Adrenal gland (tissue), 12 donors: ENCODE data around the gene SMIM28. TPM values are rescaled to one million over a fixed set of nuclear protein-coding genes. Genes with fewer than 3 reads are reported as not detected.

Source experiments
- DNase-seq, 7 donors: peaks; one replicate each; pipeline ENCODE4 v3.0.0-alpha.2; 2019 to 2020
- H3K27ac ChIP-seq, 5 donors: fragments of 200-600 bp; sonication (generic) in 4 of 5; 1 replicate in 3 of 5; 2 replicates in 2 of 5; pipeline versions ENCODE4 v1.5.1 to v1.8.0; 2016 to 2020; ENCODE audit warnings: mild to moderate bottlenecking in 1 of 5
- H3K27me3 ChIP-seq: fragments of 200-600 bp; 2 replicates; pipeline ENCODE4 v1.8.0; 2021
- H3K36me3 ChIP-seq, 2 donors: fragments of 200-600 bp; replicated peaks in 1 of 2; 1 replicate in 1 of 2; 2 replicates in 1 of 2; pipeline versions ENCODE4 v1.5.1 to v1.8.0; 2018 to 2022
- H3K4me1 ChIP-seq, 2 donors: fragments of 200-600 bp; replicated peaks in 1 of 2; 1 replicate in 1 of 2; 2 replicates in 1 of 2; pipeline versions ENCODE4 v1.5.1 to v1.8.0; 2018 to 2021
- H3K4me3 ChIP-seq, 4 donors: fragments of 200-600 bp; sonication (generic) in 3 of 4; one replicate each; pipeline ENCODE4 v1.5.1; 2016 to 2018
- H3K9me3 ChIP-seq, 3 donors: fragments of 200-600 bp; sonication (generic) in 1 of 3; replicated peaks in 1 of 3; 1 replicate in 2 of 3; 2 replicates in 1 of 3; pipeline versions ENCODE4 v1.5.1 to v1.8.0; 2016 to 2021
- POLR2A ChIP-seq, 2 donors: fragments of 450-650 bp; IDR thresholded peaks; one replicate each; pipeline ENCODE4 v1.6.1; 2017; ENCODE audit warnings: antibody characterized with exemption in 2 of 2, mild to moderate bottlenecking in 2 of 2, moderate library complexity in 1 of 2
- WGBS, 4 donors: extraction: QIAGEN DNeasy Blood & Tissue Kit in 2 of 4; methylation state at CpG; one replicate each; pipeline versions ENCODE4 v1.1.5 to v1.1.7; 2013 to 2017; 5-methylcytosine and 5-hydroxymethylcytosine counted together
- intact Hi-C, 2 donors: fragments of 100-400 bp; cut with DNase I; formaldehyde crosslinking; loops; one replicate each; pipeline versions ENCODE4 v1.14.1 to v1.15.0; 2022 to 2023
- polyA plus RNA-seq, 3 donors: library from polyadenylated mRNA; stranded (reverse); fragments of 200-250 nt in 2 of 3; fragments of 350-450 nt in 1 of 3; fragmentation: Illumina TruSeq in 1 of 3; extraction: RNeasy Lipid Tissue Mini Kit (QIAGEN cat#74804) in 1 of 3; gene quantifications; one replicate each; pipeline ENCODE4 v1.2.3, GENCODE V29; 2013 to 2014
- total RNA-seq, 9 donors: library from RNA; depleted of rRNA in 4 of 9; stranded (reverse); fragments of >200 nt in 4 of 9; fragments of 120-200 nt in 1 of 9; fragmentation: NEBNext Ultra II Directional in 1 of 9; extraction: Animal tissue kit (Norgen Biotek cat#: 25700) in 1 of 9; gene quantifications; one replicate each; pipeline versions ENCODE4 v1.1.0 to v1.2.4, GENCODE V29; 2013 to 2023
- TF ChIP-seq, protein P1 (sequence below), 6 experiments: fragments of 450-650 bp in 4 of 6; fragments of 200-600 bp in 2 of 6; sonication (generic) in 1 of 6; IDR thresholded peaks; 1 replicate in 5 of 6; 2 replicates in 1 of 6; pipeline versions ENCODE4 v1.5.1 to v1.8.0; 2016 to 2021; ENCODE audit warnings: antibody characterized with exemption in 6 of 6, mild to moderate bottlenecking in 2 of 6, moderate library complexity in 1 of 6
- donor health status: healthy with polysubstance abuse.
- donor health status: Bipolar disorder and iron deficiency.
- donor health status: DM: yes; HTN: yes; CAD: no.
- donor health status: DM: no; HTN: no; CAD: no.
- donor health status: DM: no; HTN: no; CAD: no.
- donor health status: DM: yes; HTN: yes; CAD: no.

SMIM28 gene
- total and polyA plus RNA-seq, 12 donors = not detected

DNA sequence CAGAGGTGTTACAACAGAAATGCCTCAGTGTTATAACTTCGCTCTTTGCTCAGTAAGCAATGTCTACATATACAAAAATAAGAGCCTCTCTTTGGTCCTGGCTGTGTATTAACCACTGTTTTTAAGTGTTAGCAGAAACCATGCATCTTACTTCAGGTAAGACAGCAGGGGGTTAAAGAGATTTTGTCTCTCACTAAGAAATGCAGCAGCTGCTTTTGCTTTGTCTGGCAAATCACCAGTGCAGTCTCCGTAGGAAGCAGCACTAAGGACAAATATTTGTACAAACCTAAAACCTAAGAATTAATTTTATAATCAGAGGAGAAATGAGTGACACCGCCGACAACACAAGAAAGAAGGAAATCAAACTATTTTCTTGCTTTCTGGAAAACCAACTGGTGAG, 758 bp downstream of the SMIM28 start:
- no peak for TF ChIP-seq POLR2A (IDR thresholded peaks at IDR 0.05)
- TF ChIP-seq, protein P1, sequence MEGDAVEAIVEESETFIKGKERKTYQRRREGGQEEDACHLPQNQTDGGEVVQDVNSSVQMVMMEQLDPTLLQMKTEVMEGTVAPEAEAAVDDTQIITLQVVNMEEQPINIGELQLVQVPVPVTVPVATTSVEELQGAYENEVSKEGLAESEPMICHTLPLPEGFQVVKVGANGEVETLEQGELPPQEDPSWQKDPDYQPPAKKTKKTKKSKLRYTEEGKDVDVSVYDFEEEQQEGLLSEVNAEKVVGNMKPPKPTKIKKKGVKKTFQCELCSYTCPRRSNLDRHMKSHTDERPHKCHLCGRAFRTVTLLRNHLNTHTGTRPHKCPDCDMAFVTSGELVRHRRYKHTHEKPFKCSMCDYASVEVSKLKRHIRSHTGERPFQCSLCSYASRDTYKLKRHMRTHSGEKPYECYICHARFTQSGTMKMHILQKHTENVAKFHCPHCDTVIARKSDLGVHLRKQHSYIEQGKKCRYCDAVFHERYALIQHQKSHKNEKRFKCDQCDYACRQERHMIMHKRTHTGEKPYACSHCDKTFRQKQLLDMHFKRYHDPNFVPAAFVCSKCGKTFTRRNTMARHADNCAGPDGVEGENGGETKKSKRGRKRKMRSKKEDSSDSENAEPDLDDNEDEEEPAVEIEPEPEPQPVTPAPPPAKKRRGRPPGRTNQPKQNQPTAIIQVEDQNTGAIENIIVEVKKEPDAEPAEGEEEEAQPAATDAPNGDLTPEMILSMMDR (IDR thresholded peaks at IDR 0.05) = no peak
- Histone ChIP-seq H3K4me3 (no peak overlapping the region), H3K4me1 (no peaks in the 10 kb centered on the region), H3K27me3 (no peaks in the 10 kb centered on the region), H3K36me3 (no peaks in the 10 kb centered on the region), H3K27ac (no peak overlapping the region), H3K9me3 (no peaks in the 10 kb centered on the region)
- intact Hi-C loops = no loop called here
- WGBS, 4 donors = 69 to 90% (median 78%) methylated on average over 4 of the region's 4 CpGs
- DNase-seq = no peak

DNA sequence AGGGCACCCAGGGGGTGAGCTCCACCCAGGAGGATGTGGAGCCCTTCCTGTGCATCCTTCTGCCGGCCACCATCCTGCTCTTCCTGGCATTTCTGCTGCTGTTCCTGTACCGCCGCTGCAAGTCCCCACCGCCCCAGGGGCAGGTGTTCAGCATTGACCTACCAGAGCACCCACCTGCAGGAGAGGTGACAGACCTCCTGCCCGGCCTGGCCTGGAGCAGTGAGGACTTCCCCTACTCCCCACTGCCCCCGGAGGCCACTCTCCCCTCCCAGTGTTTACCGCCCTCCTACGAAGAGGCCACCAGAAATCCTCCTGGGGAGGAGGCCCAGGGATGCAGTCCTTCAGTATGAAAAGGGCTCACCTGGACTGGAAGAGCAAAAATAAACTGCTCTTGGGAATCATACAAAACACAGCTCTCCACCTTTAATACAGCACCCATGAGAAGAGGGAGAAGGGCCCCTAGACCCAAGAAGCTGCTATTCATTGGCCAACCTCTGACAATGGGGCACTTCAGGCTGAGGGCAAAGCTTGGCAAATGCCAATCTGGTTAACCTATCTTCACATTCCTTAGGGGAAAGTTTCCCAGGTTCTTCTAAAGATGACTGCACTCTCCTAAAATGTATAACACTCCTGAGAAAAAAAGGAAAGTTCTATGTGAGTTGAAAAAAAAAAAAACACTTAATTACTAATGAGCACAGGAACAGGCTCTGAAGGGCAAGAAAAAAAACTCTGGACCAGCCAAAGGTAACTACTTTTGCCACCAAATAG, 5.0 kb downstream of the SMIM28 start:
- Histone ChIP-seq H3K9me3 (no peaks in the 10 kb centered on the region), H3K4me1 (no peaks in the 10 kb centered on the region), H3K27ac (no peak overlapping the region), H3K36me3 (no peaks in the 10 kb centered on the region), H3K27me3 (no peaks in the 10 kb centered on the region), H3K4me3 (no peak overlapping the region)
- WGBS, 4 donors = 77 to 87% (median 84%) methylated on average over 8 of the region's 8 CpGs
- DNase-seq = no peak
- intact Hi-C loops = no loop called here
- TF ChIP-seq POLR2A (IDR thresholded peaks at IDR 0.05) = no peak
- TF ChIP-seq, protein P1 (IDR thresholded peaks at IDR 0.05) = no peak

DNA sequence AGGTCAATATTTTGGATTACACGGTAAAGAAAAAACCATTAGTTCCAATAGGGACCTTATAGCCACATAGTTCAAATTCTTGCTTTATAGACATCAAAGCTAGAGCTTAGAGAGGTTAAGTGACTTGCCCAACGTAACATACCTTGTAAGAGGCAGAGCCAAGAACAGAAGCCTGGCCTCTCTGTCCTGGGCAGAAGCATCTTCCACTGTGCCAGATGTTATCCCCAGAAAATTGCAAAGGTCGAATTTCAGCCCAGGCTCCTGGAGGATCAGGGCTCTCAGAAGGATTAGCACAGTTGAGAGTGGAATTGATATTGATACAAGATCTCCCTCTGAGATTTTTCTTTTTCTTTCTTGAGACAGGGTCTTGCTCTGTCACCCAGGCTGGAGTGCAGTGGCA, 6.1 kb downstream of the SMIM28 start:
- intact Hi-C loops = no loop called here
- DNase-seq = no peak
- Histone ChIP-seq H3K9me3 (no peaks in the 10 kb centered on the region), H3K4me3 (no peak overlapping the region), H3K36me3 (no peaks in the 10 kb centered on the region), H3K4me1 (no peaks in the 10 kb centered on the region), H3K27me3 (no peaks in the 10 kb centered on the region), H3K27ac (no peak overlapping the region)
- TF ChIP-seq POLR2A (IDR thresholded peaks at IDR 0.05) = no peak
- TF ChIP-seq, protein P1 (IDR thresholded peaks at IDR 0.05) = no peak
- WGBS, 4 donors = 71 to 93% (median 79%) methylated on average over 3 of the region's 3 CpGs

DNA sequence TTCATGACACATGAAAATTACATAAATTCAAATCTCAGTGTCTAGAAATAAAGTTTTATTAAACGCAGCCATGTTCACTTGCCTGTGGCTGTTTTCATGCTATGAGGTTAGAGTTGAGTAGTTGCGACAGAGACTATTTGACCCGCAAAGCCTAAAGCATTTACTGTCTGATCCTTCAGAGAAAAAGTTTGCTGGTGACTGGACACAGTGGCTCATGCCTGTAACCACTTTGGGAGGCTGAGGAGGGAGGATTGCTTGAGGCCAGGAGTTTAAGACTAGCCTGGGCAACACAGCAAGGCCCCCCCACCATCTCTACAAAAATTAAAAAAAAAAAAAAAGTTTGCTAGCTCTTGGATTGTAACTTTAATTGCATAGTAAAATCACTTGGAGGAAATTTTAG, 9.2 kb downstream of the SMIM28 start:
- DNase-seq = no peak
- no peaks in the 10 kb centered on the region for H3K27me3 ChIP-seq
- no peaks in the 10 kb centered on the region for H3K9me3 ChIP-seq
- H3K27ac ChIP-seq = no peak overlapping the region
- 89 to 97% (median 91%) methylated on average over 3 of the region's 3 CpGs for WGBS, 4 donors
- H3K4me3 ChIP-seq = no peak overlapping the region
- intact Hi-C loops = no loop called here
- no peaks in the 10 kb centered on the region for H3K36me3 ChIP-seq
- no peaks in the 10 kb centered on the region for H3K4me1 ChIP-seq
- TF ChIP-seq, protein P1 (IDR thresholded peaks at IDR 0.05) = no peak
- TF ChIP-seq POLR2A (IDR thresholded peaks at IDR 0.05) = no peak
